ENCODE measurements around the gene CYB561. TPM values are rescaled to one million over a fixed set of nuclear protein-coding genes. Genes with fewer than 3 reads are reported as not detected.

The CYB561 gene
- total and polyA plus RNA-seq, 8 donors = 54.0 to 79.3 (median 63.4) TPM

- Histone ChIP-seq H3K9me3 (no peaks in the 10 kb centered on the region), H3K4me1 (peaks cover 28 to 51% (median 42%) of the 10 kb centered on the region in 3 donors), H3K4me3 (peak overlapping the region in 1 of 4 donors; percentile 7), H3K27ac (peak overlapping the region in 3 of 4 donors; percentile 26 to 74 (median 34)), H3K36me3 (no peaks in the 10 kb centered on the region), H3K27me3 (no peaks in the 10 kb centered on the region)
- no peak for TF ChIP-seq CTCF (IDR thresholded peaks at IDR 0.05)
- 44 to 64% methylated on average over 31 to 32 of the region's 32 CpGs for WGBS, 2 donors
- peak; percentile 6 to 43 (median 34) for ATAC-seq
- no peak for FAIRE-seq
- DNase-seq = peak in 5 of 6 donors; percentile 64 to 83 (median 70)
- intact Hi-C loops (cut with DNase I) = loop anchor here in 1 of 3 donors (10.0 kb wide), 1 partner anchor 271 kb away; the partner anchor contains the start of gene LIMD2
Measured at GRCh38 chr17:63433746-63434591, 12.1 kb downstream of the CYB561 start.

GRCh38 chr17:63431939-63432804, 13.9 kb downstream of the CYB561 start:
- TF ChIP-seq CTCF (IDR thresholded peaks at IDR 0.05) = no peak
- H3K9me3 ChIP-seq = no peaks in the 10 kb centered on the region
- ATAC-seq (peak in 3 of 4 donors; percentile 1 to 2 (median 1)), FAIRE-seq (no peak), DNase-seq (peak in 2 of 6 donors; percentile 24 to 43)
- 43% methylated on average over 16 of the region's 16 CpGs for WGBS, 2 donors
- H3K4me3 ChIP-seq = no peak overlapping the region
- H3K36me3 ChIP-seq = no peaks in the 10 kb centered on the region
- no peaks in the 10 kb centered on the region for H3K27me3 ChIP-seq
- intact Hi-C loops (cut with DNase I) = loop anchor here in 1 of 3 donors (10.0 kb wide), 1 partner anchor 273 kb away; the partner anchor contains the start of gene LIMD2
- H3K4me1 ChIP-seq = peaks cover 28 to 51% (median 40%) of the 10 kb centered on the region in 3 donors
- peak overlapping the region; percentile 31 to 71 (median 42) for H3K27ac ChIP-seq

- no peak for FAIRE-seq
- Histone ChIP-seq H3K4me3 (no peak overlapping the region), H3K4me1 (peaks cover 28 to 47% (median 34%) of the 10 kb centered on the region in 3 donors), H3K36me3 (no peaks in the 10 kb centered on the region), H3K27me3 (no peaks in the 10 kb centered on the region), H3K27ac (peak overlapping the region in 3 of 4 donors; percentile 34 to 71 (median 51)), H3K9me3 (no peaks in the 10 kb centered on the region)
- 71 to 73% methylated on average over 7 of the region's 7 CpGs for WGBS, 2 donors
- DNase-seq = no peak
- TF ChIP-seq CTCF (IDR thresholded peaks at IDR 0.05) = no peak
- intact Hi-C loops (cut with DNase I) = loop anchor here in 1 of 3 donors (10.0 kb wide), 1 partner anchor 273 kb away; the partner anchor contains the start of gene LIMD2
- ATAC-seq = no peak
Measured at GRCh38 chr17:63431618-63431938, 14.5 kb downstream of the CYB561 start.

GRCh38 chr17:63430223-63430622, 15.9 kb downstream of the CYB561 start:
- TF ChIP-seq CTCF (IDR thresholded peaks at IDR 0.05) = no peak
- Histone ChIP-seq H3K27ac (no peak overlapping the region), H3K27me3 (no peaks in the 10 kb centered on the region), H3K36me3 (no peaks in the 10 kb centered on the region), H3K9me3 (no peaks in the 10 kb centered on the region), H3K4me3 (no peak overlapping the region), H3K4me1 (peaks cover 18 to 36% (median 21%) of the 10 kb centered on the region in 3 donors)
- ATAC-seq (no peak), DNase-seq (peak in 1 of 6 donors; percentile 38), FAIRE-seq (no peak)
- 83 to 85% methylated on average over 11 of the region's 11 CpGs for WGBS, 2 donors
- intact Hi-C loops (cut with DNase I) = loop anchor here in 1 of 3 donors (10.0 kb wide), 1 partner anchor 275 kb away; the partner anchor contains the start of gene LIMD2
